Measurements from ENCODE around the gene RGCC.
"Not testable (repeated sequence)": the region's sequence is repeated elsewhere in the genome, so short reads cannot be mapped to it uniquely, and the experiment has no call there.

The RGCC gene

DNA sequence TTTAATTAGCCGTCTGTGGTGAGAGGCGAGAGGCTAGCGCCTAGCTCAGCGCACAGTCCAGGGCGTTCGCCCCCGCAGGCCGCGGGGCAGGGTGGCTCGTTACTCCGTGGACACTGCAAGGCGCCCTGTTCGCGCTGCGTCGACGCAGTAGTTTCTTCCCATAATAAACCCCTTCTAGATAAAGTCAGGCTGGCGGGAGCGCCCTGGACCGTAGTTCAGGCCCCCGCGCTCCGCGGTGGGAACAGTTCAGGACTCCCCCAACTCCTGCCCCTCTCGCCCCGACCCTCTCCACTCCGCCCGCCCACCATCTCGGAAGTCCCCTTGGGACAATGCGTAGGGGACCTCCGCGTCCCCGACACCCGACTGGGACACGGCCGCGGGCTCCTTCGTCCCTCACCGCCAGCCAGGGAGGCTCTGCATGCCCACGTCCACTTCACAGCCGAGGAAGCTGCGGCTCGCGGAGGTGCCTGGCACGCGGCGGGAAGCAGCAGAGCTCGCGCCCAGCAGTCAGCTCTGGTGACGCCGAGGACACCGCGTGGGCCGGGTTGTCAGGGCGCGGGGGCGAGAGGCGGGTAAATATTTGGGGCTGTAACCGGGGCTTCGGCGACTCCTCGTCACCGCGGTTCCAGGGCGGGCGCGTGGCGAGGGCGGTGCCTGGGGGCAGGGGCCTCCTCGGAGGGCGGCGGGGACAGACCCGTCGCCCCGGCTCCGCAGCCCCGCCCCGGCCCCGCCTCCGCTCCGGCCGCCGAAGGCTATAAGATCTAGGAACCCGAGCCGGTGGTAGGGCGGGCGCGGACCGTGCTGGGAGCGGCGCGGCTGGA, at the start of gene RGCC:
RGCC (plus strand) TSS at position 783 of the 821 bp plus-strand sequence. CDS start 158 bp downstream, outside the sequence.
- peak in 12 of 14 donors; percentile 29 to 88 (median 66) for DNase-seq

DNA sequence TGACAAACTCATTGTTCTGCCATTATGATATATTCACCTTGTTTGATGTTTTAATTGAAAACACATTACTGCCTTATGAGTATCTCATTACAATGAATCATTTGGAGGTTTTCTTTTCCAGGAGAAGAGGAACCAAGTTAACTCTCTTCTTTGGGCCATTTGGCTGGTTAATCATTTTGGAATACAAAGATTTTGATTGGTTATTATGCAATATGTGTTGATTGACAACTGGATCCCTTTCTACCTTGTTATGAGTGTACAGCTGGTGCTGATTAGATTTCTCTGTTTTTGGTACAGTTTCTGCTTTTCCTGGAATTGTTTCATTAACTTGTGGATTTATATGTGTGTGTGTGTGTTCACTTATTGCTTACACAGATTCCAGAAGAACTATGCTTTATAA, 49.2 kb upstream of the RGCC start:
- DNase-seq, result no peak

- DNase-seq, result no peak
Observed at GRCh38 chr13:41408746-41409145, 48.6 kb upstream of the RGCC start.

DNA sequence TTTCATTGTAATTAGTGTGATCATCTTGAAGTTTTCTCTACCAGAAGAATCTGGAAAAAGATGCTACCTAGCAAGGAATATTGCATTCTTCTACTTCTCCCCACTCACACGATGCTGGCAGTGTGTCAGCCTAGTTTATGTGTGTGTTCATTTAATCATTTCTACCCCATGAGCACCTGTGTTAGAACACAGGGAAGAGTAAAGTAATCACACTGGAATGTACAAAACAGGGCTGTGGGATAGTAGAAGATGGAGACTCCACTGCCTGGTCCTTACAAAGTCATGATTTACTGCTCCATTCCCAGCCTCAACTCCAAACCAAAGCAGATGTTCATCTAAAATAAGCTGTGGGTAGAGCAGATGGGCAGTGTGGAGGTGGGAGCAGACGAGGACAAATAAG, 47.7 kb upstream of the RGCC start:
- no peak for DNase-seq

DNA sequence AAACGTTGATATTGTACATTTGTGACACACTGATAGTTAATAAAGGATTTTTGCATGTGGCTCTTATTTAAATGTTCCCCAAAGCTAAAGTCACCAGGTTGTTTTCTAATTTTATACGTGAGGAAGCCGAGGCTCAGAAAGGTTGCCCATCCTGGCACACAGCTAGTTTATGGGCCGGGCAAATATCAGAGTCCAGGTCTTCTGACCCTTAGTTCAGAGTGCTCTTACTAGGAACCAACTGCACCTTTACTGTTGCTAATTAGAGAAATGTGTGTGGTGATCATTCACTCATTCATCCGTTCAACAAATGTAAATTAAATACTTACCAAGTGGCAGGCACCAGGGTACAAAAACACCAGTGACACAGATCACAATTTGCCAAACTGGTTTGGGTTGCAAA, 46.3 kb upstream of the RGCC start:
- DNase-seq, result no peak

DNA sequence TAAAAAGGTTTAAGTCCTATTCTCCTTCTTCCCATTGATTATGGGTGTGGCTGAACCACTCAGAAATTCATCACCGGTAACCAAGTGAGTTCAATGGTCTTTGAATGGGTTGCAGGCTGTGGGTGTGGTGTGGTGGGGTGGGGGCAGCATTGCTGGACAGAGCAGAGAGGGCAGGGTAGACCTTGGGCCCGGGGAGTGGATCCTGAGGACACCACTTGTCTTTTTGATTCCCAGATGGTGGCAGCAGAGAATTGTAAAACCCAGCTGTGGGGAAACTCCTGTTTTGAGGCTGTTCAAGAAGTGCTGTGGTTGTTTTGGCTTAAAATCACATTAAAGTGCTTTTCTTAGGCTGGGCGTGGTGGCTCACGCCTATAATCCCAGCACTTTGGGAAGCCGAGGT, 45.8 kb upstream of the RGCC start:
- DNase-seq, result peak in 3 of 14 donors; percentile 1 to 14 (median 6)

DNA sequence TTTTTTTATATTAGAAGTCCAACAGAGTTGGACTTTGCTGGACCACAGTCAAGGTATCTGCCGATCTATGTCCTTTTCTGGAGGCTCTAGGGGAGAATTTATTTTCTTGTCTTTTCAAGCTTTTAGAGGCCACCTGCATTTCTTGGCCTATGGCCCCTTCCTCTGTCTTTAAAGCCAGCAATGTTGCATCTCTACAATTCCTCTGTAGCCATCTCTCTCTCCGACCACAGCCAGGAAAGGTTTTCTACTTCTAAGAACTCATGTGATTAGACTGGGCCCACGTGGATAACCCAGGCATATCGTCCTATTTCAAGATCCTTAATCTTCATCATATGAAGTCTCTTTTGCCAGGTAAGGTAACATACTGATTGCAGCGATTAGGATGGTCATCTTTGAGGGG, 43.5 kb upstream of the RGCC start:
- DNase-seq, result no peak

DNA sequence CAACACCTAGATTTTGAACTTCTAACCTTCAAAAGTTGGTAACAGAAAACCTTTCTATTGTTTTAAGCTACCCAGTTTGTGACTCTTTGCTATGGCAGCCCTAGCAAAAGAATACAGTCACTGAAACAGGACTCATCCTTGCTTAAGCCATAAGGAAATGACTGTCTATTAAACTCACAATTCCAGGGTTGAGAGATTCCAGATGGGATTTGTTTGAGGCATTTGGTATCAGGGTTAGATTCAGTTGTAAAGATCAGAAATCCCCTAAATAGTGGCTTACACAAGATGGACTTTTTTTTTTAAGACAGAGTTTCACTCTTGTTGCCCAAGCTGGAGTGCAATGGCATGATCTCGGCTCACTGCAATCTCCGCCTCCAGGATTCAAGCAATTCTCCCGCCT, 41.1 kb upstream of the RGCC start:
- no peak for DNase-seq

GRCh38 chr13:41418027-41418426, 39.3 kb upstream of the RGCC start:
- DNase-seq, result no peak

- no peak for DNase-seq
Observed at GRCh38 chr13:41418731-41419130, 38.6 kb upstream of the RGCC start.

DNA sequence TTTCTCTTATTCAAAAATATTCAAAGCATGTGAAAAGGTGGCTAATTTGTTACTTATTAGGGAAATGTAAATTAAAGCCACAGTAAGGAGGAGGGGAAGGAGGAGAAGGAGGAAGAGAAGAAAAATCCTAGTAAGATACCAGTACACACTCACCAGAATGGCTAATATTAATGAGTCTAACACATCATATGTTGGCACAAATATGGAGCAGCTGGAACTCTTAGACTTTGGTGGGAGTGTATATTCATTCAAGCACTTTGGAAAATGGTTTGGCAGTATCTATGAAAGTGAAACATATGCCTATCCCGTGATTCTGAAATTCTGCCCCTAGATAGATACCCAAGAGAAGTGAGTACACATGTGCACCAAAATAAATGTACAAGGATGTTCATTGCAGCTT, 38.1 kb upstream of the RGCC start:
- DNase-seq, result no peak

- DNase-seq, result no peak
Observed at GRCh38 chr13:41420146-41420545, 37.2 kb upstream of the RGCC start.

DNA sequence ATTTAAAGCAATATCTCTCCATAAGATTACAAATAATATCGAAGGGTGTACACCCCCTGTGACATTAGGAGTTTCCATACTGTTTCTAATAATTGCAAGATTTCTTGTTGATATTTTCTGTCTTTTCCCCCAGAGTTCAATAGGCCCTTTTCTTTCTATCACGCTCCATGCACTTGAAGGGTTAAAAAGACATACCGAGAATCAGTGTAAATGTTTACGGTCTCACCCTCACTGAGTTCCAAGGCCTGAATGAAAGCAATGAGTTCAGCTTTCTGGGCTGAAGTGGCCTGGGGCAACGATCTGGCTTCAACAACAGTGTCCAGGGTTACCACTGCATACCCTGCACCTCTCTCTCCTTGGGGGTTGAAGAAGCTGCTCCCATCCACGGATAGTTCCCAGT, 36.0 kb upstream of the RGCC start:
- not testable (repeated sequence) for DNase-seq

DNA sequence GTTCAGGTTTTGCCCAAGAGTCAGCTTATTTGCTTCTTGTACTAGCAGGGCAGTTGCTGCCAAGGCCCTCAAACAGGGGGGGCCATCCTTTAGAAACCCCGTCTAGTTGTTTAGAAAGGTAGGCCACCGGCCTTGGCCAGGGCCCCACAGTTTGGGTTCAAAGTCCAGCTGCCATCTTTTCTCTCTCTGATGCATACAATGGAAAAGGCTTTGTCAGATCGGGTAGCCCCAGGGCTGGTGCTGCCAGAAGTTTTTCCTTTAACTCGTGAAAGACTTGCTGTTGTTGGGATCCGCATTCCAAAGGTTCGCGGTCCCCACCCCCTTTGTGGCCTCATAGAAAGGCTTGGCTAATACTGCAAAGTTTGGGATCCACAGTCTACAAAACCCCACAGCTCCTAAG, 35.4 kb upstream of the RGCC start:
- DNase-seq, result not testable (repeated sequence)

- DNase-seq, result not testable (repeated sequence)
Observed at GRCh38 chr13:41423259-41423658, 34.1 kb upstream of the RGCC start.

- not testable (repeated sequence) for DNase-seq
Observed at GRCh38 chr13:41424675-41425074, 32.7 kb upstream of the RGCC start.

- no peak for DNase-seq
Observed at GRCh38 chr13:41426047-41426446, 31.3 kb upstream of the RGCC start.

- no peak for DNase-seq
Observed at GRCh38 chr13:41427666-41428065, 29.7 kb upstream of the RGCC start.

GRCh38 chr13:41428155-41428554, 29.2 kb upstream of the RGCC start:
- peak in 6 of 14 donors; percentile 0 to 30 (median 18) for DNase-seq

- DNase-seq, result not testable (repeated sequence)
Observed at GRCh38 chr13:41434030-41434429, 23.3 kb upstream of the RGCC start.

DNA sequence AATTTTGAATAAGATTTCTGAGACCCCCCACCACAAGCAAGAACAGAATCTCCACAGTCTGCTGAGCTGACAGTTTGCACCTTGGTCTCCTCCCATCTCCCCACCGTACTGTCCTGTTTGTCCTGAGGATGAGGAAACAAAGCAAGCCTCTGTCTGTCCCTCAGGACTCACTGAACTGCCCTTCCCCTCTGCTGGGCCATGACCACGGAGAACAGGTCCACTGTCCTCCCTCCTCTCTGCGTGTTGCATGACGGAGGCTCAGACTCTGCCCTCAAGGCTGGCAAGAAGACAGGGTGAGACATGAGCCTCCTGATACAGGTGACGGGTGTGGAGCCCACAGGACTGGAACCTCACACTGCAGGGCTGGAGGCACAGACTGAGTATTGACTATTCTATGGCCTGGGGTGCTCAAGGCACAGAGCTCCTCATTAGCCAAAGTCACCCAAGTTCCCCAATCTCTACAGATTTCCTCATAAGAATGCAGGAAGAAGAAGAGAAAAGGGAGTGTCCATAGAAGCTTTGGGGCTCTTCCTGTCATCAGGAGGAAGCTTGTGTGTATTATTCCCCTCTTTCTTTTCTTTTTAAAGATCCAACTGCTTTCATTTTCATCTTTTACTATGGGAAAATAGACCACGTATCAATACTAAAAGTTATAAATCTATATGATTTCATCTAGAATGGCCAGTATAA, 22.4 kb upstream of the RGCC start:
- DNase-seq, result no peak

DNA sequence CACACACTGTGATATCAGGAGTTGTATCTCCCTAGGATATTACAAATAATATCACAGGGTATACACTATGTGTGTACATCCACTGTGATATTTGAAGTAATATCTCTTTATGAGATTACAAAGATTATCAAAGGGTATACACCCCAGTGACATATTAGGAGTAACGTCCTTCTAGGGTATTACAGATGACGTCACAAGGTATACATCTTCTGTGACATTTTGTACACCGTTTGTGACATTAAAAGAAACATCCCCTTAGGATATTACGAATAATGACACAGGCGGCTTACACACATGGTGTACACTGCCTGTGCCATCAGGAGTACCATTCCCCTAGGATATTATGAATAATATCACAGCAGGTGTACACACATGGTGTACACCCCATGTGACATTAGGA, 13.4 kb upstream of the RGCC start:
- no peak for DNase-seq

GRCh38 chr13:41452462-41452861, 4.9 kb upstream of the RGCC start:
- DNase-seq, result no peak

- no peak for DNase-seq
Observed at GRCh38 chr13:41453620-41454019, 3.7 kb upstream of the RGCC start.
